ENCODE results near the gene ICAM2. TPM values are rescaled to one million over a fixed set of nuclear protein-coding genes. Genes with fewer than 3 reads are reported as not detected.

Gene ICAM2
- total RNA-seq, 1 donor from 2014 or later: 22.0 TPM

- intact Hi-C loops (cut with DNase I): no loop called here
- DNase-seq (ENCODE audit: low spot score): no peak
Observed at GRCh38 chr17:64001091-64001579, 19.3 kb downstream of the ICAM2 start.

- no peak for DNase-seq (ENCODE audit: low spot score)
- intact Hi-C loops (cut with DNase I): no loop called here
Observed at GRCh38 chr17:63999680-64000531, 20.5 kb downstream of the ICAM2 start.

GRCh38 chr17:63998721-63999679 is 21.4 kb downstream of the ICAM2 start:
- intact Hi-C loops (cut with DNase I): no loop called here
- DNase-seq (ENCODE audit: low spot score): no peak

GRCh38 chr17:63998050-63998720 is 22.2 kb downstream of the ICAM2 start, which contains the start of gene PRR29:
TSS of gene PRR29 (plus strand) at chr17:63998351. CDS start at chr17:63998365, 14 bp downstream.
- intact Hi-C loops (cut with DNase I): no loop called here
- DNase-seq (ENCODE audit: low spot score): no peak

- intact Hi-C loops (cut with DNase I): no loop called here
- no peak for DNase-seq (ENCODE audit: low spot score)
Observed at GRCh38 chr17:63997341-63998048, 22.9 kb downstream of the ICAM2 start.

GRCh38 chr17:63996430-63997182 is 23.8 kb downstream of the ICAM2 start:
- no peak for DNase-seq (ENCODE audit: low spot score)
- intact Hi-C loops (cut with DNase I): no loop called here

GRCh38 chr17:63995626-63996025 is 24.8 kb downstream of the ICAM2 start:
- intact Hi-C loops (cut with DNase I): no loop called here

GRCh38 chr17:63993368-63993985 is 27.0 kb downstream of the ICAM2 start:
- intact Hi-C loops (cut with DNase I): no loop called here
- DNase-seq (ENCODE audit: low spot score): no peak

More at GRCh38 chr17:63995626-63996025, 24.8 kb downstream of the ICAM2 start:
- DNase-seq (ENCODE audit: low spot score): no peak

GRCh38 chr17:63991611-63992010 is 28.8 kb downstream of the ICAM2 start:
- intact Hi-C loops (cut with DNase I): loop anchor here (2.0 kb wide), 1 partner anchor 73 kb away; the partner anchor contains the start of gene GH1
- no peak for DNase-seq (ENCODE audit: low spot score)

- intact Hi-C loops (cut with DNase I): loop anchor here (2.0 to 5.0 kb wide), 2 partner anchors 42 to 71 kb away; partner anchors contain the start of gene GH1
- no peak for DNase-seq (ENCODE audit: low spot score)
Observed at GRCh38 chr17:63989622-63990345, 30.6 kb downstream of the ICAM2 start.

GRCh38 chr17:63988741-63989621 is 31.5 kb downstream of the ICAM2 start:
- intact Hi-C loops (cut with DNase I): loop anchor here (5.0 kb wide), 1 partner anchor 42 kb away; no protein-coding TSS in a partner anchor
- DNase-seq (ENCODE audit: low spot score): no peak

GRCh38 chr17:63988127-63988478 is 32.3 kb downstream of the ICAM2 start:
- DNase-seq (ENCODE audit: low spot score): no peak
- intact Hi-C loops (cut with DNase I): loop anchor here (5.0 kb wide), 1 partner anchor 41 kb away; no protein-coding TSS in a partner anchor

- intact Hi-C loops (cut with DNase I): loop anchor here (5.0 kb wide), 1 partner anchor 40 kb away; no protein-coding TSS in a partner anchor
- no peak for DNase-seq (ENCODE audit: low spot score)
Observed at GRCh38 chr17:63987221-63988126, 33.0 kb downstream of the ICAM2 start.

- intact Hi-C loops (cut with DNase I): loop anchor here (5.0 kb wide), 1 partner anchor 40 kb away; no protein-coding TSS in a partner anchor
- DNase-seq (ENCODE audit: low spot score): no peak
Observed at GRCh38 chr17:63986821-63987220, 33.6 kb downstream of the ICAM2 start.
